HepG2 (cell line): Measurements from ENCODE around the gene TBX21. TPM values are rescaled to one million over a fixed set of nuclear protein-coding genes. Genes with fewer than 3 reads are reported as not detected.

Experiments used
- ATAC-seq: fragments of 200-7000 bp; cut with Tn5 transposase; 3 replicates; pipeline ENCODE4 v1.9.1; 2020; ENCODE audit warnings: mild to moderate bottlenecking, moderate library complexity
- BruUV-seq: library from RNA; stranded (reverse); fragments of 400-500 nt; replicated peaks from 2 replicates; lab custom pipeline; 2021; lab: Mats Ljungman, UMichigan
- CTCF ChIA-PET: fragments of 300-600 bp; formaldehyde crosslinking; extraction: SDS; loops from one replicate; lab custom pipeline; 2021; ENCODE audit warnings: low total read pairs, inconsistent platforms, low intra/inter-chr PET ratio; lab: Yijun Ruan, JAX
- POLR2A ChIA-PET: fragments of 350-600 bp; sonication (Branson Sonifier 250); formaldehyde crosslinking; loops from one replicate; lab custom pipeline; 2020; ENCODE audit warnings: antibody characterized with exemption, inconsistent platforms; lab: Yijun Ruan, JAX
- DNase-seq: peaks from one replicate; pipeline ENCODE4 v3.0.0-alpha.2; 2015; ENCODE audit warnings: low spot score
- FAIRE-seq: peaks from 3 replicates; lab custom pipeline; 2011; peaks lifted over from hg19 to GRCh38; lab: Jason Lieb, UNC
- H2AFZ ChIP-seq: one replicate; pipeline ENCODE4 v1.6.1; 2011; ENCODE audit warnings: low read length, inconsistent platforms
- H3K27ac ChIP-seq: fragments of 300-600 bp; 3 replicates; pipeline ENCODE4 v1.8.0; 2011; ENCODE audit warnings: mixed run types, mild to moderate bottlenecking, mixed read lengths, low read length, inconsistent platforms; ENCODE audit not compliant: insufficient read depth; ENCODE audit errors: extremely low read length
- H3K27me3 ChIP-seq, 2 experiments: fragments of 200-600 bp in 1 of 2; 2 replicates in 1 of 2; 3 replicates in 1 of 2; pipeline versions ENCODE4 v1.6.0 to v1.8.0; 2011; ENCODE audit warnings: low read length in 2 of 2, mild to moderate bottlenecking in 2 of 2, moderate library complexity in 2 of 2, inconsistent platforms in 1 of 2; ENCODE audit not compliant: insufficient read depth in 2 of 2, control insufficient read depth in 1 of 2
- H3K36me3 ChIP-seq, 2 experiments: fragments of 200-600 bp in 1 of 2; replicated peaks in 1 of 2; 2 replicates in 1 of 2; 3 replicates in 1 of 2; pipeline versions ENCODE4 v1.5.1 to v1.8.0; 2011; ENCODE audit warnings: low read length in 2 of 2, inconsistent platforms in 1 of 2; ENCODE audit not compliant: insufficient read depth in 2 of 2, control insufficient read depth in 1 of 2
- H3K4me1 ChIP-seq: 2 replicates; pipeline ENCODE4 v1.5.1; 2012; ENCODE audit warnings: low read length, inconsistent platforms; ENCODE audit not compliant: insufficient read depth
- H3K4me2 ChIP-seq: 2 replicates; pipeline ENCODE4 v1.6.0; 2011; ENCODE audit warnings: low read depth, low read length, inconsistent platforms
- H3K4me3 ChIP-seq, 3 experiments: fragments of 200-600 bp in 1 of 3; sonication (generic), shearing (Covaris generic) in 1 of 3; replicated peaks in 1 of 3; 2 replicates each; pipeline ENCODE4 v1.5.1; 2011 to 2016; ENCODE audit warnings: low read length in 3 of 3, inconsistent platforms in 2 of 3, low read depth in 2 of 3, mild to moderate bottlenecking in 2 of 3, control low read depth in 1 of 3, mixed read lengths in 1 of 3; ENCODE audit not compliant: insufficient read depth in 1 of 3
- H3K79me2 ChIP-seq: one replicate; pipeline ENCODE4 v1.6.1; 2011; ENCODE audit warnings: low read length, inconsistent platforms; ENCODE audit not compliant: insufficient read depth
- H3K9ac ChIP-seq: 2 replicates; pipeline ENCODE4 v1.6.0; 2011; ENCODE audit warnings: mild to moderate bottlenecking, low read depth, low read length, inconsistent platforms; ENCODE audit not compliant: insufficient read depth
- H3K9me3 ChIP-seq: 2 replicates; pipeline ENCODE4 v1.5.1; 2012; ENCODE audit warnings: mild to moderate bottlenecking, low read length
- H4K20me1 ChIP-seq: 2 replicates; pipeline ENCODE4 v1.6.0; 2011; ENCODE audit warnings: inconsistent platforms, mild to moderate bottlenecking, low read length, moderate library complexity; ENCODE audit not compliant: insufficient read depth
- ARNTL ChIP-seq: sonication (generic); formaldehyde crosslinking; IDR thresholded peaks from 2 replicates; pipeline ENCODE4 v1.4.0; 2020; ENCODE audit warnings: mild to moderate bottlenecking, missing genetic modification reagents
- ASH2L ChIP-seq: fragments of 300-600, 200-600 bp; sonication (generic); IDR thresholded peaks from 2 replicates; pipeline ENCODE4 v1.7.0; 2017; ENCODE audit warnings: low read depth, mild to moderate bottlenecking, moderate library complexity, mixed read lengths, low read length; ENCODE audit not compliant: insufficient read length
- BCL6 ChIP-seq: IDR thresholded peaks from 2 replicates; pipeline ENCODE4 v1.6.1; 2016; ENCODE audit warnings: missing genetic modification reagents, missing compliant biosample characterization
- CENPBD1 ChIP-seq: sonication (generic); formaldehyde crosslinking; IDR thresholded peaks from 2 replicates; pipeline ENCODE4 v1.8.0; 2022; ENCODE audit warnings: missing genetic modification reagents, low read depth, mild to moderate bottlenecking, borderline replicate concordance
- ELF3 ChIP-seq: IDR thresholded peaks from 2 replicates; pipeline ENCODE4 v1.6.1; 2016; ENCODE audit warnings: missing genetic modification reagents, missing compliant biosample characterization
- FOXP4 ChIP-seq: sonication (generic); formaldehyde crosslinking; IDR thresholded peaks from 2 replicates; pipeline ENCODE4 v1.4.0; 2020; ENCODE audit warnings: missing genetic modification reagents
- GMEB1 ChIP-seq: sonication (generic); formaldehyde crosslinking; IDR thresholded peaks from 2 replicates; pipeline ENCODE4 v1.5.1; 2020; ENCODE audit warnings: missing genetic modification reagents, mild to moderate bottlenecking, borderline replicate concordance
- KLF16 ChIP-seq, 2 experiments: sonication (generic) in 1 of 2; formaldehyde crosslinking in 1 of 2; IDR thresholded peaks; 2 replicates each; pipeline versions ENCODE4 v1.6.1 to v1.8.0; 2016 to 2023; ENCODE audit warnings: missing genetic modification reagents in 2 of 2, missing compliant biosample characterization in 1 of 2
- MTA3 ChIP-seq: sonication (generic); formaldehyde crosslinking; IDR thresholded peaks from 2 replicates; pipeline ENCODE4 v1.4.0; 2020; ENCODE audit warnings: missing genetic modification reagents
- NAIF1 ChIP-seq: sonication (generic); formaldehyde crosslinking; IDR thresholded peaks from 2 replicates; pipeline ENCODE4 v1.5.0; 2020; ENCODE audit warnings: mild to moderate bottlenecking, missing genetic modification reagents, borderline replicate concordance
- POGZ ChIP-seq: sonication (generic); formaldehyde crosslinking; IDR thresholded peaks from 2 replicates; pipeline ENCODE4 v1.4.0; 2020; ENCODE audit warnings: mild to moderate bottlenecking, missing genetic modification reagents
- POLR2A ChIP-seq, 2 experiments: IDR thresholded peaks; 2 replicates each; pipeline ENCODE4 v1.6.1; 2011; ENCODE audit warnings: low read depth in 2 of 2, low read length in 2 of 2, mild to moderate bottlenecking in 1 of 2, moderate library complexity in 1 of 2; ENCODE audit not compliant: insufficient read depth in 1 of 2
- SSRP1 ChIP-seq: IDR thresholded peaks from 2 replicates; pipeline ENCODE4 v1.6.1; 2016; ENCODE audit warnings: control low read depth
- TOPORS ChIP-seq: sonication (generic); formaldehyde crosslinking; IDR thresholded peaks from 2 replicates; pipeline ENCODE4 v1.8.0; 2023; ENCODE audit warnings: mild to moderate bottlenecking, missing genetic modification reagents
- TRIM24 ChIP-seq: sonication (generic); formaldehyde crosslinking; IDR thresholded peaks from 2 replicates; pipeline ENCODE4 v1.8.0; 2022; ENCODE audit warnings: mild to moderate bottlenecking, missing genetic modification reagents
- ZGPAT ChIP-seq: IDR thresholded peaks from 2 replicates; pipeline ENCODE4 v1.6.1; 2016; ENCODE audit warnings: mild to moderate bottlenecking
- ZNF251 ChIP-seq: sonication (generic); formaldehyde crosslinking; IDR thresholded peaks from 2 replicates; pipeline ENCODE4 v1.9.0; 2021; ENCODE audit warnings: mild to moderate bottlenecking, missing genetic modification reagents
- ZNF552 ChIP-seq: sonication (generic); formaldehyde crosslinking; IDR thresholded peaks from 2 replicates; pipeline ENCODE4 v1.9.0; 2022; ENCODE audit warnings: missing genetic modification reagents, mild to moderate bottlenecking, borderline replicate concordance
- ZNF605 ChIP-seq: sonication (generic); formaldehyde crosslinking; IDR thresholded peaks from 2 replicates; pipeline ENCODE4 v1.8.0; 2022; ENCODE audit warnings: mild to moderate bottlenecking, missing genetic modification reagents
- ZNF629 ChIP-seq: sonication (generic); formaldehyde crosslinking; conservative IDR thresholded peaks from 2 replicates; pipeline ENCODE4 v1.5.0; 2020; ENCODE audit warnings: missing genetic modification reagents
- in situ Hi-C: cut with HindIII; loops from 2 replicates; pipeline ENCODE4 v1.10.0; 2017; ENCODE audit warnings: low pct_unique_long_range_greater_than_20kb; ENCODE audit not compliant: extremely low pct_ligation_motif_present
- intact Hi-C: fragments of 100-400 bp; cut with micrococcal nuclease; formaldehyde crosslinking; loops from one replicate; pipeline ENCODE4 v1.10.0; 2022; ENCODE audit not compliant: unreplicated experiment
- polyA plus RNA-seq, 8 experiments: library from polyadenylated mRNA; depleted of rRNA in 3 of 8; stranded (reverse) in 7 of 8; unstranded in 1 of 8; fragments of >200 nt; fragmentation: Illumina TruSeq in 4 of 8; extraction: Trizol in 4 of 8; gene quantifications; 2 replicates each; pipeline versions ENCODE4 v1.2.1 to v1.2.3, GENCODE V29; 2011 to 2016; ENCODE audit warnings: low read depth in 4 of 8, missing spikeins in 1 of 8, mixed read lengths in 1 of 8; ENCODE audit not compliant: insufficient read depth in 1 of 8
- total RNA-seq, 5 experiments: library from RNA; depleted of rRNA; stranded (reverse); fragments of >200 nt; fragmentation: Illumina TruSeq; extraction: Trizol; gene quantifications; 2 replicates each; pipeline ENCODE4 v1.2.3, GENCODE V29; 2016; ENCODE audit warnings: low read depth in 1 of 5

The TBX21 gene
- total and polyA plus RNA-seq, 2 of the 13 experiments (the other 11 are each of a cell fraction or from before 2014, with no cell fraction given): not detected

GRCh38 chr17:47687328-47687690 is 45.7 kb upstream of the TBX21 start:
- ChIA-PET POLR2A (interaction anchor here (1.0 to 3.1 kb wide), 5 partner anchors 9 to 361 kb away, joined by 3 to 22 read pairs (median 3); partner anchors contain the start of genes KPNB1, NFE2L1, OSBPL7 and PNPO), CTCF (no interaction called here)
- TF ChIP-seq ASH2L: peak; percentile 35
- TF ChIP-seq TRIM24 (CRISPR knock-in tag): no peak
- TF ChIP-seq ARNTL: no peak
- TF ChIP-seq ZGPAT (CRISPR knock-in tag): 0 out of 2 replicates have a peak, but pooled peaks have one; percentile 16
- TF ChIP-seq ZNF629 (CRISPR knock-in tag): peak; percentile 58
- TF ChIP-seq ZNF552 (CRISPR knock-in tag): 0 out of 2 replicates have a peak, but pooled peaks have one; percentile 38
- peak in 1 of 2 experiments; percentile 13; a peak in 1 of 4 replicates for TF ChIP-seq POLR2A (IDR thresholded peaks at IDR 0.05; ENCODE audit: insufficient read depth in 1 of 2, low read depth in 2 of 2, low read length in 2 of 2)
- 0 out of 2 replicates have a peak, but pooled peaks have one; percentile 6 for TF ChIP-seq GMEB1 (CRISPR knock-in tag)
- TF ChIP-seq POGZ (CRISPR knock-in tag): 0 out of 2 replicates have a peak, but pooled peaks have one; percentile 34
- no peak for TF ChIP-seq MTA3 (CRISPR knock-in tag)
- no peak for TF ChIP-seq ZNF251
- TF ChIP-seq BCL6 (CRISPR knock-in tag): no peak
- TF ChIP-seq ELF3 (CRISPR knock-in tag): 0 out of 2 replicates have a peak, but pooled peaks have one; percentile 3
- 0 out of 2 replicates have a peak, but pooled peaks have one; percentile 7 for TF ChIP-seq NAIF1 (CRISPR knock-in tag)
- 0 out of 2 replicates have a peak, but pooled peaks have one; percentile 2 for TF ChIP-seq FOXP4
- 0 out of 4 replicates have a peak, but pooled peaks of 1 of the 2 experiments have one; percentile 1 for TF ChIP-seq KLF16 (CRISPR knock-in tag; IDR thresholded peaks at IDR 0.05)
- 0 out of 2 replicates have a peak, but pooled peaks have one; percentile 22 for TF ChIP-seq ZNF605 (CRISPR knock-in tag)
- no peak for TF ChIP-seq TOPORS (CRISPR knock-in tag)
- 0 out of 2 replicates have a peak, but pooled peaks have one; percentile 1 for TF ChIP-seq SSRP1 (CRISPR knock-in tag)
- no peak for TF ChIP-seq CENPBD1 (CRISPR knock-in tag)

More at GRCh38 chr17:47687328-47687690, 45.7 kb upstream of the TBX21 start:
- peak; percentile 8 for ATAC-seq
- DNase-seq: no peak
- in situ Hi-C loops (no loop called here), intact Hi-C loops (loop anchor here (5.0 kb wide), 1 partner anchor 35 kb away; no protein-coding TSS in a partner anchor)
- no TSS peak for BruUV-seq
- Histone ChIP-seq H3K9ac (no peak overlapping the region), H4K20me1 (peaks cover 9% of the 10 kb centered on the region; the same call in 1 of the 2 replicates), H3K36me3 (peaks cover 3 to 11% of the 10 kb centered on the region in 2 experiments; a peak in 3 of 5 replicates), H3K4me2 (0 out of 2 replicates have a peak overlapping the region, but pooled peaks have one; percentile 11), H2AFZ (no peak overlapping the region), H3K4me1 (peaks cover 46% of the 10 kb centered on the region), H3K27ac (peak overlapping the region; percentile 49), H3K9me3 (no peaks in the 10 kb centered on the region), H3K4me3 (no peak overlapping the region), H3K79me2 (no peaks in the 10 kb centered on the region), H3K27me3 (no peaks in the 10 kb centered on the region)
- FAIRE-seq: no peak
